Urothelium cell line (cell line): ENCODE data around the gene PGM2L1.
A peak's percentile ranks its signal among the peaks of the same experiment; 100 is the strongest.

Experiments used
- DNase-seq: peaks from one replicate; pipeline ENCODE4 v3.0.0; 2011; ENCODE audit warnings: low spot score, mixed read lengths
- FAIRE-seq: peaks from 2 replicates; lab custom pipeline; 2011; peaks lifted over from hg19 to GRCh38; lab: Jason Lieb, UNC

PGM2L1 gene

DNA sequence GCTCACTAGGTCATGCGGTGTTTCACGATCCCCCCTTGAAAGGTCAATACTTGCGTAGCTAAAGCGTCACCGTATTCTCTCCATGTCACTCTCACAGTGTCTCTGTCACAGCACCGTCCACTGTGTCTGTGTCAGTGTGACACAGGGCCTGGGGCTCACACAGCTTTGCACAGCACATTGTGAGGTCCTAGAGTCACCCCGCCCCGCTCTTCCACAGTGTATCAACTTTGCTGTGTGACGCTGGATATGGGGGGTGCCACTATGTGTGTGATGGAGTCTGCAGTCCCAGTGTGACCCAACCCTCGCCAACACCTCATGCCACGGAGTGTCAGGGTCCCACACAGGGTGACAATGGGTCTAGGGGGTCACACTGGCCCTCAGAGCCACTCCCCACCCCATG lies 87.4 kb downstream of the PGM2L1 start:
- FAIRE-seq, result no peak
- no peak for DNase-seq

DNA sequence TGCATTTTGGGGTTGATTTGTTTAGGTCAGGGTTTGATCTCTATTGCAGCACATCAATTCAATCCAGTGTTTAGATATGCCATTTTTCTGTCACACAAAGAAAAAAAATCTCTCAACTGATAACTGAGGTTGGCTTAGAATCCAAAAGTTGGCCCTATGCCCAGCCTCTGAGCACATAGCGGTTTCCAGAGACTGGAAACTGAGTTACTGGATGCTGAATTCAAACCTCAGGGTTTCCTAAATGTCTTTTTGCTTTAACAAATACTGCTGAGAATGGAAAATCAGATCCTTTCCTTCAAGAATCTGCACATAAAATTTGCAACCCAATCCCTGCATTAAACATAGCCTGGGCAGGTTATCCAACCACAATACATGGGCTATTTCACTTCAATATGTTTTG lies 90.8 kb downstream of the PGM2L1 start:
- FAIRE-seq (no peak), DNase-seq (no peak)

DNA sequence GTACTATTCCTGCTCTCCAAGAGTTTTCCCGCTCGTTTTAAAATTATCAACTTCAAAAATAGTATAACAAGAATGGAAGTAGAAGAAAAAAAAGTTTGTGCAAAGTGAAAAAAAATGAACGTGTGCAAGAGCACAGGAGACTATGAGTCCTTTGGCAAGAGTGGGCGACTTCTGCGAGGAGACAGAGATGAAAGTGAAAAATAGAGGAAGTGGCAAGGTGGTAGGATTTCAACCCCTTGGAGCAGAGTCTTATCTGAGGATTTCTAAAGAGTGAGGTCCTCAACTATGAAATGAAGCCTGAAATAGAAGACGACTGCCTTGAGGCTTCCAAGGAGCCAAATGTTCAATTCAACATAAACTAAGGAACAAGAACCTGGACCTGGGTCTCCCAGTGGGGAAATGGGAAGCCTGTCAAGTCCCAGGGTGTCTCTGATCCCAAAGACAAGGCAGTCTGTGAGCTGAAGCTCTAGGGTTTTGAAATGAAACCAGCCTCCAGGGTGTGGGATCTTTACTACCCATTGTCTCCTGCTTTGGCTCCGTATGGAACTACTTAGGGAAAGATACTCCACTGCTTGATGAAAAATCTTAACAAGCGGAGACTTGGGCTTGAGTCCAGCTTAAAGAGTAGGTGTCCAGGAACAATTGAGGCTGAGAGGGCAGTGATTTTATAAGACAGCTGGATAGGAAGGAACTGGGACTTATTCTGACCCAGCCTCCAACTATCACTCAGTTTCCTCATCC lies 91.6 kb downstream of the PGM2L1 start:
- no peak for FAIRE-seq
- DNase-seq, result no peak

DNA sequence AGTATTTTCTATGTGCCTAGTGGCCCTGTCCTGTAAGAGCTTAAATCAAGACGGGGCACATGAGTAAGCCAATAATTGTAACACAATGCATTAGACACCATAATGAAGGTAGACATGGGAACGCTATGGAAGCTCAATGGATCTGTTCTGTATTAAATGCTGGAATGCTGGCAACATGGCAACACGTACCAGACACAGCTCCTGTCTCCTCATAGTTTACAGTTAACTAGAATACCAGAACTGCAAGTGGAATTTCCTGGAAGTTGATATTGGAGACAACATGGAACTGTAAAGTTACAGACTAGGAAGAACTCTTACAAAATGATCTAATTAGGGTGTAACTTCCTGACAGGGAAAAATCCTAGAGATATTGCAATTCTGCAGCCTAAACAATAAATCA lies 99.2 kb downstream of the PGM2L1 start:
- no peak for DNase-seq

DNA sequence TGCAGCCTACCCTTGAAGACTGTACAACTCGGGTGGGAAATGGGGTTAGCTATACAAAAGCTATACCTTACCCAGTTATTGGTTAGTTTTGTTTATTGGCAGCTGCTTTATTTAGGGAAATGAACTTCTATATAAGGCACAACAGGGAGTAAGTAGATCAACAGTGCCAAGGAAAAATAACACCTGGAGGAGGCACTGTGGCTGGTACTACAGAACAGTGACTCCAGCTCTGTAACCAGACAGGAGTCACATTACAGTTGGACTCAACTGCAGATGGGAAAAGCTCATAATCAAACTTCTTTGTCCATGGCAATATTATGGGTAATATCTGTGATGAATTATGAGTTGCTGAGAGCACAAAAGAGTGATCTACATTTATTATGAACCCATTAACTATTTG lies 100.7 kb downstream of the PGM2L1 start:
- no peak for DNase-seq
- no peak for FAIRE-seq

More for the DNA sequence above, 99.2 kb downstream of the PGM2L1 start:
- FAIRE-seq, result no peak

DNA sequence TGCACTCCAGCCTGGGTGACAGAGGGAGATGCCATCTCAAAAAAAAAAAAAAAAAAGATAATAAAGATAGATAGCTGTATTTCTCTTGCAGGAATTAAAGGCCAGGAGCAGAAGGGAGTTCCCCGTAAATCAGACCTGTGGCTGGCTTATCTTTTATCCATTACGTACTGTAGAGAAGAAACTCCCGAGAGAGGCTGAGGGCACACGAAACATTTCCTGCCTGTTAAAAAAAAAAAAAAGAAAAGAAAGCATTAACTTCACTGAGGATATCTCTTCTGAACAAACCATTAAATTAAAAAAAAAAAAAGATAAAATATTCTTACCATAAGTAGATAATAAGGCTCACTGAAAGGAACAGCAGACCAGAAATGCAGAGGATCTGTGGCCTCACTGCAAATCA lies 109.3 kb downstream of the PGM2L1 start:
- FAIRE-seq (no peak), DNase-seq (no peak)

DNA sequence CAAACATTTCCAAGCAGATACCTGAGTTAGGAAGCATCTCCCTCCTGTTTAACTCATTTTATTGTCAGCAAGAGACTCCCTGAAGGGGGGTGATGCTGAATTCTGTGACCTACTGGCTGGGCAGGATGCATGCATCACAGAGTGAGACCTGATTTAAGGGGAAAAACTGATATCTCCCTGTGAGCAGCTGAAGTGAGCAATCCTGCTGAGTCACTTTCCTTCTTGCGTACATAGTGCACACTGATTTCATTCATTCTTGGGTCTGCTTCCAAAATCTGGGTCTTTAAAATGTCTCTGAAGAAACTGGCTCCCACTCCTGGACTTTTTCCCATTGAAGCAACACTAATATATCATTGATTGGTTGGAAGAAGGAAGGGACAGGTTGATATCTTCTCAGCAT lies 110.1 kb downstream of the PGM2L1 start:
- DNase-seq (peak; percentile 66), FAIRE-seq (no peak)

DNA sequence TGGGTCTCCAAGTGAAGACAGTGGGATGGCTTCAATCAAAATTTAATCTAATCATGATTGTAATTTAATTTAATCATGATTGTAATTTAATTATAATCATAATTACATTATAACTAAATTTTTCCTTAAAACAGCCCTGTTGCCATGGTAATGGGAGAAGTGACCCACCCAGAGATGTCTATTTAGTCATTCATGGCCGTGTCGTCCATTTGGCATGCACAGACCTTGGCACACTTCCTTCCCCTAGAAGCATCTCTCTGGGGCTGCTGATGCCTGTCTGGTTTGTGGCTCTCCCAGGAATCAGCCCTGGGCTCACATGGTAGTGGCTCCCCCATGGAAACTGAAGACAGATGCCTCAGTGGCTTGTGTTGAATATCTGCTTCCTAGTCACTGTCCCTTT lies 113.8 kb downstream of the PGM2L1 start:
- FAIRE-seq, result no peak
- DNase-seq, result no peak

DNA sequence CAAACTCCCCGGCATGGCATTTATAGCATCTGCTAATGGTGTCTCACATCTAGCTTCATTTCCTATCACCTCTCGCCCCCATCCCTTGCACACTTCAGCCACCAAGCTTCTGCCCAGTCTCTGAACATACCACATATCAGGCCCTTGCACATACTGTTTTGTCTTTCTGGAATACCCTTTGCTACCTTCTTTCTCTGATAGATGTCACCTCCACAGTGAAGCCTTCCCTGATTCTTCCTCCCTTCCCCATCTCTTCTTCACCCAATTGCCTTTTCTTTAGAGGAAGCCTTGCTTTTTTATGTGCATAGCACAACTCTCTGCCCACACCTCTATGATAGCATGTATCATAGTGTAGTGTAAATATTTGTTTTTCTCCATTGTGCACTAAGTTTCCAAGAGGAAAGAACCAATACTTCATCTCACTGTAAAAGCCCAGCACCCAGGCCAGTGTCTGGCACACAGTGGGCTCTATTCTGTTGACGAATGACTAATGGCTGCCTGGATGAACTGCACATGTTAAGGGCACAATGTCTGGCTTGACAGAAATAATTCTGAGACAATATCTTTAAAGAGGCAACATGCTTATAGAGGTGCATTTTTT lies 114.6 kb downstream of the PGM2L1 start:
- DNase-seq (no peak), FAIRE-seq (no peak)

DNA sequence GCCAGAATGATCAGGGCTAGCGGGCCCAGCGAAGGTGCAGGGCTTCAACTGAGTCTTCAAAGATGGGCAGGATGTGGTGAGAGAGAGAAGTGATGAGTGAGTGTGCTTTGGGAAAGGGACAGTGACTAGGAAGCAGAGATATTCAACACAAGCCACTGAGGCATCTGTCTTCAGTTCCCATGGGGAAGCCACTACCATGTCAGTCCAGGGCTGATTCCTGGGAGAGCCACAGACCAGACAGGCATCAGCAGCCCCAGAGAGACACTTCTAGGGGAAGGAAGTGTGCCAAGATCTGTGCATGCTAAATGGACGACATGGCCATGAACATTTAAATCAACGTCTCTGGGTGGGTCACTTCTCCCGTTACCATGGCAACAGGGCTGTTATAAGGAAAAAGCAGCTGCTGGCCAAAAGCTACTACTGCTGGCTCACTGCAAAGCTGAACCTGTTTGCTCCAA lies 115.3 kb downstream of the PGM2L1 start:
- DNase-seq (no peak), FAIRE-seq (no peak)

DNA sequence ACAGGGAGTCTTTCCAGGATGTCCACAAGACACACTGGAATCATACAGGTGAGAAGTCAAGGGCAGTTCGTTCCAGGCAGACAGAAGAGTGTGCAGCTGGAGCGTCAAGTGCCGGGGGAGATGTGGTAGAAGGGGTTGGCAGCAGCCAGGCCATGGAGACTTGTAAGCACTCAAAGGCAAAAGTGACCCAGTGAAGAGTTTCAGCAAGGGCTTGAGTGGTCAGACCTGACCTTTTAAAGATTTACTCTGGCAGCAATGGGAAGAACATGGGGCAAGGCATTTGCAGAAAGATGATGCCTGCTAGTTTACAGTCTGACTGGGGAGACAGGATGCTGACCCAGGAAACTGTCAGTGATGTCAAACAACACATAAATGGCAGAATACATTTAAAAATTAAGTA lies 115.8 kb downstream of the PGM2L1 start:
- DNase-seq (no peak), FAIRE-seq (no peak)

DNA sequence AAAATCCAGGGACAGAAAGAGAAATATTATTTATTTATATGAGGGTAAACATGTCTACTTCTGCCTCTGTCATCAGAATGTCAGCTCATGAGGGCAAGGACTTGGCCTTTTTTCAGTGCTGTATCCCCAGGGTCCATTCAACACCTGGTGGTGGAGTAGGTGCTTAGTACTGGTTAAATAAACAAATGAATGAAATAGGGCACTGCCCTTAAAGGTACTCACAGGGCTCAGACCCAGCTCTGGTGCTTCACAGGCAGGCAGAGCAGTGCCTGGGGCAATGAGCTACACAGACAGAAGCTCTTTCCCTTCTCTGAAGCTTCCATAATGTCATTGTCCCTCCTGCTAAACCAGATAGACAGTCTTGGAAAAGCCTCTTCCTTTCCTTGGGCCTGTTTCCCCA lies 117.7 kb downstream of the PGM2L1 start:
- no peak for FAIRE-seq
- no peak for DNase-seq
